CD14-positive monocyte (primary cell): ENCODE results near the gene NXPH3. TPM values are rescaled to one million over a fixed set of nuclear protein-coding genes. Genes with fewer than 3 reads are reported as not detected.

Source experiments
- DNase-seq, 3 donors: peaks; one replicate each; pipeline ENCODE4 v3.0.0-alpha.2; 2011 to 2022
- H2AFZ ChIP-seq: 2 replicates; pipeline ENCODE4 v1.6.0; 2012; ENCODE audit warnings: mild to moderate bottlenecking, low read depth, low read length, inconsistent platforms; ENCODE audit not compliant: insufficient read depth, poor library complexity, severe bottlenecking
- H3K27ac ChIP-seq, 2 donors: 1 replicate in 1 of 2; 2 replicates in 1 of 2; pipeline ENCODE4 v1.5.1; 2012 to 2013; ENCODE audit warnings: low read length in 2 of 2, control low read depth in 1 of 2, inconsistent platforms in 1 of 2, low read depth in 1 of 2, mild to moderate bottlenecking in 1 of 2
- H3K27me3 ChIP-seq, 2 donors: one replicate each; pipeline versions ENCODE4 v1.6.0 to v1.6.1; 2011 to 2013; ENCODE audit warnings: low read length in 2 of 2; ENCODE audit not compliant: control insufficient read depth in 2 of 2, insufficient read depth in 2 of 2
- H3K36me3 ChIP-seq, 2 donors: replicated peaks in 1 of 2; 1 replicate in 1 of 2; 2 replicates in 1 of 2; pipeline versions ENCODE4 v1.5.1 to v1.6.1; 2012 to 2013; ENCODE audit warnings: low read length in 2 of 2, control low read depth in 1 of 2, inconsistent platforms in 1 of 2, mild to moderate bottlenecking in 1 of 2; ENCODE audit not compliant: insufficient read depth in 2 of 2, control insufficient read depth in 1 of 2
- H3K4me1 ChIP-seq, 2 donors: 1 replicate in 1 of 2; 2 replicates in 1 of 2; pipeline versions ENCODE4 v1.5.1 to v1.6.1; 2012 to 2013; ENCODE audit warnings: low read length in 2 of 2, control low read depth in 1 of 2, inconsistent platforms in 1 of 2, mild to moderate bottlenecking in 1 of 2, moderate library complexity in 1 of 2; ENCODE audit not compliant: insufficient read depth in 2 of 2, control insufficient read depth in 1 of 2
- H3K4me2 ChIP-seq: replicated peaks from 2 replicates; pipeline ENCODE3; 2012; ENCODE audit warnings: low read length, moderate library complexity, mild to moderate bottlenecking; ENCODE audit not compliant: poor library complexity, severe bottlenecking; ENCODE audit errors: extremely low read depth
- H3K4me3 ChIP-seq, 3 experiments: fragments of 200-600 bp in 1 of 3; sonication (generic) in 1 of 3; replicated peaks in 1 of 3; 1 replicate in 2 of 3; 2 replicates in 1 of 3; pipeline ENCODE4 v1.5.1; 2011 to 2013; ENCODE audit warnings: low read length in 3 of 3, mild to moderate bottlenecking in 3 of 3, control low read depth in 2 of 3, low read depth in 2 of 3, inconsistent platforms in 1 of 3, moderate library complexity in 1 of 3
- H3K79me2 ChIP-seq: 2 replicates; pipeline ENCODE4 v1.6.0; 2012; ENCODE audit warnings: mild to moderate bottlenecking, control low read depth, inconsistent platforms, low read length, moderate library complexity; ENCODE audit not compliant: insufficient read depth
- H3K9ac ChIP-seq: 2 replicates; pipeline ENCODE4 v1.6.0; 2017; ENCODE audit warnings: low read length, mild to moderate bottlenecking; ENCODE audit not compliant: insufficient read depth, poor library complexity, severe bottlenecking
- H3K9me3 ChIP-seq, 2 donors: replicated peaks in 1 of 2; 1 replicate in 1 of 2; 2 replicates in 1 of 2; pipeline versions ENCODE4 v1.5.1 to v1.6.1; 2012 to 2013; ENCODE audit warnings: low read length in 2 of 2, control low read depth in 1 of 2; ENCODE audit not compliant: control insufficient read depth in 1 of 2, insufficient read depth in 1 of 2
- H4K20me1 ChIP-seq: 2 replicates; pipeline ENCODE4 v1.6.0; 2012; ENCODE audit warnings: mild to moderate bottlenecking, low read length, control low read depth, moderate library complexity; ENCODE audit not compliant: insufficient read depth
- H3K27ac Mint-ChIP-seq, 7 donors: one replicate each; pipeline ENCODE4 v1.8.0; 2020; ENCODE audit warnings: mild to moderate bottlenecking in 7 of 7, mixed read lengths in 7 of 7, moderate library complexity in 6 of 7, inconsistent platforms in 2 of 7
- H3K27me3 Mint-ChIP-seq, 3 donors: one replicate each; pipeline ENCODE4 v1.8.0; 2021 to 2022; ENCODE audit warnings: low read depth in 3 of 3, mild to moderate bottlenecking in 3 of 3, mixed read lengths in 3 of 3, moderate library complexity in 3 of 3, inconsistent platforms in 1 of 3
- H3K36me3 Mint-ChIP-seq, 2 donors: one replicate each; pipeline ENCODE4 v1.8.0; 2020; ENCODE audit warnings: mixed read lengths in 2 of 2, inconsistent platforms in 1 of 2, mild to moderate bottlenecking in 1 of 2
- H3K4me1 Mint-ChIP-seq: one replicate; pipeline ENCODE4 v1.8.0; 2020; ENCODE audit warnings: mild to moderate bottlenecking, mixed read lengths
- H3K4me3 Mint-ChIP-seq, 2 donors: one replicate each; pipeline ENCODE4 v1.8.0; 2020; ENCODE audit warnings: mild to moderate bottlenecking in 2 of 2, mixed read lengths in 2 of 2, moderate library complexity in 1 of 2
- H3K9me3 Mint-ChIP-seq, 7 donors: one replicate each; pipeline ENCODE4 v1.8.0; 2020 to 2022; ENCODE audit warnings: mixed read lengths in 7 of 7, mild to moderate bottlenecking in 6 of 7, moderate library complexity in 6 of 7, inconsistent platforms in 2 of 7
- WGBS: methylation state at CpG from one replicate; pipeline ENCODE4 v1.1.5; 2013; ENCODE audit warnings: missing lambda C conversion rate; ENCODE audit not compliant: insufficient coverage; 5-methylcytosine and 5-hydroxymethylcytosine counted together
- intact Hi-C, 2 donors: fragments of 100-400 bp; cut with micrococcal nuclease; formaldehyde crosslinking; loops; one replicate each; pipeline versions ENCODE4 v1.15.0 to v1.15.1; 2023
- polyA plus RNA-seq, 3 donors: library from polyadenylated mRNA; depleted of rRNA in 1 of 3; unstranded in 2 of 3; stranded (reverse) in 1 of 3; fragments of 300-500 nt in 2 of 3; fragments of >200 nt in 1 of 3; fragmentation: Illumina TruSeq in 2 of 3; gene quantifications; 1 replicate in 2 of 3; 2 replicates in 1 of 3; pipeline ENCODE4 v1.2.3, GENCODE V29; 2012 to 2021
- TF ChIP-seq, protein P1 (sequence below): fragments of 200-600 bp; IDR thresholded peaks from one replicate; pipeline ENCODE4 v1.8.0; 2022; ENCODE audit warnings: antibody characterized with exemption, mild to moderate bottlenecking

Gene NXPH3
- polyA plus RNA-seq, 3 donors, result not detected

DNA sequence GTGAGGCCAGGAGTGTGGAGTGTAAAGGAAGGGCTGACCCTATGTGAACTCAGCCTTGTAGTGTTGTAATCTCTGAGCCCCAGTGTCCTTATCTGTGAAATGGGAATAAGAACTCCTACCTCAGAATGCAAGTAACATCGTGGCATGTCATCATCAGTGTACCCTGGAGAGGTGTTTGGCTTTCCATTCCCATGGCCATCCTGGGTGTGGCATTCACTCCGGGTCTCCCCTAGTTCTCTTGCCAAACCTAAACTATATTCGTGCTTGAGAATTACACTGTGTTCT lies 1.9 kb downstream of the NXPH3 start:
- H3K9me3 Mint-ChIP-seq, result peaks cover 1 to 15% (median 7%) of the 10 kb centered on the region in 7 donors
- Histone ChIP-seq H3K27me3 (peaks cover 16 to 53% of the 10 kb centered on the region in 2 donors), H3K4me2 (no peak overlapping the region), H3K4me1 (peaks cover 10 to 19% of the 10 kb centered on the region in 2 donors), H3K9me3 (no peaks in the 10 kb centered on the region), H3K36me3 (no peaks in the 10 kb centered on the region), H2AFZ (no peak overlapping the region), H3K9ac (no peak overlapping the region), H3K27ac (no peak overlapping the region), H3K79me2 (no peaks in the 10 kb centered on the region), H4K20me1 (no peaks in the 10 kb centered on the region), H3K4me3 (no peak overlapping the region)
- TF ChIP-seq, protein P1, sequence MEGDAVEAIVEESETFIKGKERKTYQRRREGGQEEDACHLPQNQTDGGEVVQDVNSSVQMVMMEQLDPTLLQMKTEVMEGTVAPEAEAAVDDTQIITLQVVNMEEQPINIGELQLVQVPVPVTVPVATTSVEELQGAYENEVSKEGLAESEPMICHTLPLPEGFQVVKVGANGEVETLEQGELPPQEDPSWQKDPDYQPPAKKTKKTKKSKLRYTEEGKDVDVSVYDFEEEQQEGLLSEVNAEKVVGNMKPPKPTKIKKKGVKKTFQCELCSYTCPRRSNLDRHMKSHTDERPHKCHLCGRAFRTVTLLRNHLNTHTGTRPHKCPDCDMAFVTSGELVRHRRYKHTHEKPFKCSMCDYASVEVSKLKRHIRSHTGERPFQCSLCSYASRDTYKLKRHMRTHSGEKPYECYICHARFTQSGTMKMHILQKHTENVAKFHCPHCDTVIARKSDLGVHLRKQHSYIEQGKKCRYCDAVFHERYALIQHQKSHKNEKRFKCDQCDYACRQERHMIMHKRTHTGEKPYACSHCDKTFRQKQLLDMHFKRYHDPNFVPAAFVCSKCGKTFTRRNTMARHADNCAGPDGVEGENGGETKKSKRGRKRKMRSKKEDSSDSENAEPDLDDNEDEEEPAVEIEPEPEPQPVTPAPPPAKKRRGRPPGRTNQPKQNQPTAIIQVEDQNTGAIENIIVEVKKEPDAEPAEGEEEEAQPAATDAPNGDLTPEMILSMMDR, result no peak
- H3K4me3 Mint-ChIP-seq, result peak overlapping the region in 1 of 2 donors; percentile 70
- intact Hi-C loops, result loop anchor here in 1 of 2 donors (10.0 kb wide), 2 partner anchors 277 to 417 kb away; partner anchors contain the start of gene DLX3
- peaks cover 49 to 64% (median 52%) of the 10 kb centered on the region in 3 donors for H3K27me3 Mint-ChIP-seq
- peaks cover 11% of the 10 kb centered on the region for H3K4me1 Mint-ChIP-seq
- H3K36me3 Mint-ChIP-seq, result no peaks in the 10 kb centered on the region
- 90% methylated on average over 2 of the region's 3 CpGs for WGBS
- H3K27ac Mint-ChIP-seq, result no peak overlapping the region
- DNase-seq, result no peak

DNA sequence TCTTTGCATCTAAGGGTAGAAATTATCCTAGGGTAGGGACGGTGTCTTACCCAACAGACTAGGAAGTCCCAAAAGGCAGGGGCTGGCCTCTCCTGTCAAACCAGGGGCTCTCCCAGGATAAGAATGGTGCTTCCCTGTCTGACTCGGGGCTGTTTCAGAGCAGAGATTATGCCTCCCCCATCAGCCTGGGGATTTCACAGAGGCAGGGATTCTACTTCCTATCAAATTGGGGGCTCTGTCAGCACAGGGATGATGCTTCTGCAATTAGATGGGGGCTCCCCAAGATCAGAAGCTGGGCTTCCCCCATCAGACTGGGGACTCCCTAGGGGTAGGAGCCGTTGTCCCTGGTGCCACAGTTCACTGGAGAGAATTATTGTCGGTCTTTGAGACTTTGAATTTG lies 2.3 kb downstream of the NXPH3 start:
- Histone ChIP-seq H3K36me3 (no peaks in the 10 kb centered on the region), H3K27me3 (peaks cover 16 to 49% of the 10 kb centered on the region in 2 donors), H3K9me3 (no peaks in the 10 kb centered on the region), H3K27ac (no peak overlapping the region), H3K79me2 (no peaks in the 10 kb centered on the region), H3K4me3 (no peak overlapping the region), H3K4me2 (no peak overlapping the region), H3K9ac (no peak overlapping the region), H4K20me1 (no peaks in the 10 kb centered on the region), H3K4me1 (peaks cover 10 to 19% of the 10 kb centered on the region in 2 donors), H2AFZ (no peak overlapping the region)
- TF ChIP-seq, protein P1, result no peak
- intact Hi-C loops, result loop anchor here in 1 of 2 donors (10.0 kb wide), 2 partner anchors 277 to 417 kb away; partner anchors contain the start of gene DLX3
- peaks cover 1 to 15% (median 7%) of the 10 kb centered on the region in 7 donors for H3K9me3 Mint-ChIP-seq
- WGBS, result 94% methylated on average over 2 of the region's 4 CpGs
- no peaks in the 10 kb centered on the region for H3K36me3 Mint-ChIP-seq
- no peak for DNase-seq
- peak overlapping the region in 1 of 2 donors; percentile 15 for H3K4me3 Mint-ChIP-seq
- no peak overlapping the region for H3K27ac Mint-ChIP-seq
- H3K27me3 Mint-ChIP-seq, result peaks cover 47 to 60% (median 49%) of the 10 kb centered on the region in 3 donors
- H3K4me1 Mint-ChIP-seq, result peaks cover 11% of the 10 kb centered on the region
